HG03460 (cell line): ENCODE data around the gene LDLRAD4.

ENCODE experiments used
- ATAC-seq: cut with Tn5 transposase; IDR thresholded peaks from one replicate; pipeline ENCODE4 v1.9.1; 2021; ENCODE audit not compliant: unreplicated experiment

Gene LDLRAD4

DNA sequence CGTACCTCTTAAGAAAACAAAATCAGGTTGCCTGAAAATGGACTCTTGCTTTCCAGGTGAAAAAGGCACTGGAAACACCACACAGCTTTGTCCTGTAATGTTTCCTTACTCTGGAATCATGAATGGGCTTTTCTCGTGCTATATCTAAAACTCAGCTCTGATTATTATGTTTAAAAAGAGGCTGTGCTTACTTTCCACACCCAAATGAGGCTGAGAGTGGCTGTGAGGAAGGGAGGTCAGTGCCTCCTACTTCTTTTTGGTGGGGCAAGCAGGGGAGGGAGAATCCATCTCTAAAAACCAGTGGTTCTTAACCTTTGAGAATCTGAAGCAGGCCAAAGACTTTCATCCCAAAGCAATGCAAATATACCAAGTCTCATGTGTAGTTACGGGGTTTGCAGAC lies 359.2 kb downstream of the LDLRAD4 start:
- ATAC-seq = no peak

DNA sequence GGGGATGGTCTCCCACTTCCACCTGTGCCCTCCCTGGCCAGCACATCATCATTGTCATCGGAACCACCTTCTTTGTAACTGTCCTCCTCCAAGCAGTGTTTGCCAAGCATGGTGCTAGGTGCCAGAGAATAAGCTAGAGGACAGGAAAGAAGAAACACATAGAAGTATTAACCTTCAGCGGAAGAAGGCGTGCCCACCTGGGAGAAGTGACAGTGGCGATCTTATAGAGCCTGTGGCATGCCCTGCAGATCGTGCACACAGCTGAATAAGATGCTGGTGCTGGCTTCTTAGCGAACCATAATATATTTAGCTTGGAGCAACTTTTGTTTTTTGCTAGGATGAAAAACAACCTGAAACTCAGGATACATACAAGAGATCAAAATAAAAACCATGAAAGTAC lies 359.8 kb downstream of the LDLRAD4 start:
- no peak for ATAC-seq

DNA sequence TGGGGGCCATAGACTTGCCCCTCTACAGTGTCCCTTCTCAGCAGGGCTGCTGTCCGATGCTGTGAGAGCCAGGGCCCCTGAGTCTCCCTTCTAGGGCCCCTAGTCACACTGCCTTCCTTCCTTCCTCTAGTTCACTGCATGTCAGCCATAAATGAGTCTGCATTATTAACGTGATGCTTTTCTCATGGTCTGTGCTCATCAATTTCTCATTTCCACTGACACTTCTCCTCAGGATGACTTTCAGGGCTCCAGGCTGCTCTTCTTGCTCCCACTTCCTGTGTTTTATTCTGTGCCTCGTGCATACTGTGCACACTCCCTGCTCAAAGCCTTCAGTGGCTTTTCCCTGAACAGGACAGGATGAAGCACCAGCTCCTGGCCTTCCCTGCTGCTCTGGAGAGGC lies 361.3 kb downstream of the LDLRAD4 start:
- ATAC-seq = no peak

DNA sequence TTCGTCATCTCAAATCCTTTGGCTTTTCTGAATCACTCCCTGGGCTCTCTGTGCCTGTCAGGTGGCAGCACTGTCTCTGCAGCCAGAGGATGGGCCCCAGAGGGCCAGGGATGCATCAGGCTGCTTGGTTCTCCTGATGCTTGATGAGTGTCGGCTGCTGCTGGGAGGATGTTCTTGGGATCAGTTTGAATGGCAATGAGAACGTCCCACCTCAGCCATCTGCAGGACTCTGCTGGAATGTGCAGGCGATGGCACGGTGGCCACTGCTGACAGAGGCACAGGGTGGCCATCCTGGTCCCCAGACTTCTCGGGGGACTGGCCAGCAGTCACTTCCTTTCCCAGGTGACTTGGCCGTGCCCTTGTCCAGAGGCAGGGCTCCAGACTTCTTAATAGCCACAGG lies 361.8 kb downstream of the LDLRAD4 start:
- no peak for ATAC-seq

DNA sequence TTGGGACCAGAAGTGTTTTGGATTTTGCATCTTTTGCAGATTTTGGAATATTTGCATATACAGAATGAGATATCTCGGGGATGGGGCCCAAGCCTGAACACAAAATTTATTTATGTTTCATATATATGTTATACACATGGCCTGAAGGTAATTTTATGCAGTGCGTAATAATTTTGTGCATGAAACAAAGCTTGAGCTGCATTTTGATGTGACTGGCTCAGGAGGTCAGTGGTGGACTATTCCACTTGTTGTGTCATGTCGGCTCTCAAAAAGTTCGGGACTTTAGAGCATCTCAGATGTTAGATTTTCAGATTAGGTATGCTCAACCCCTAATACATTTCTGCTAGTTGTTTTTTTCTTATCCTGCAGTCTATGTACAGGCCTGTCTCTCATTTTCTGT lies 362.4 kb downstream of the LDLRAD4 start:
- ATAC-seq = no peak

DNA sequence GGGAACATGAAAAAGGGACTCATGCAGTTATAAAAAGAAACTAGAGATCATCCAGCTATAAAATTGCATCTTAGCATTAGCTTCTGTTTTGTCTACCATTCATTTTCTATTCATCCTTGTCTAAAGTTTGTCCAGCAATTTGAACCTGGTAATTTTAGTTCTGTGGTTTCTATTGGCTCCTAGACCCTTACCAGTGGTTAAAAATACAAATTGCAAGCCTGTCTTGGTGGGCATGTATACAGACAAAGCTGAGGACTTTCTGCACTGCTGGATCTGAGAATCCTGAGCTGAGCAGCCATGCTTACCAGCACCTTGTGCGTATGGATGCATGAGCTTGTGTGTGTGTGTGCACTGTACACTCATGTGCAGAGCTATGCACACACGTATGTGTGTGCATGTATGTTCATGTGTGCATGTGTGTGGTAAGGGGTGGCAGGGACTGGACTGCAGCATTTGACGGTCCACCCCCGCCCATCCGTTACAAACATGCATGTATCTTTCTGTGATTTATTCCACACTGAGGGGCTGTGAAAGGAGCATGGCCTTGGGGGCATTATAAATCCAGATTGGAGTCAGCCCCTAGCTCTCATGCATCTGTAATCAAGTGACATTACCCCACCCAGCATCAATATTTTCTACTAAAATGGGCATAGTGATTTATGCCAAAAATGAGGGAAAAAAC lies 363.1 kb downstream of the LDLRAD4 start:
- no peak for ATAC-seq

DNA sequence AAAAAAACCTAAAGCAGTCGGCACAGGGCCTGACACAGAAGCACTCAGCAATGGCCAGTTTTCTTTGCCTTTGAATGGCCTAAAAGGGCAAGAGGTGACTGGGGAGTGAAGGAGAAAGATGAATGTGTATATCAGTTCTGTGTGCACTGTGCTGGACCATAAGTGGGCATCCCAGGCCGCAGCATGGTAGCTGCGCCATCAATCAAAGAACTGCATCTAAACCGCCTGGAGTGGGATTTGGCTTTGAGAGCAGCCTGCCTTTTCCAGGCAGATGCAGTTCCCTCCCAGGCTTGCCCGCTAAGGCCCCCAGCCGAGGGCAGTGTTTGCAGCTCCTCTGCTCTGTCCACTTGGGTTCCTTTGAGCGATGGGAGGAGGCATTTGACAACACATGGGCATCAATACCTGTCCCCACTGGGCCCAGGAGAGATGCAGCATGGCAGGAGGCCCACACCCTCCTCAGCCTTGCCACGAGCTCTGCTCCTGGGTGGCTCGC lies 363.7 kb downstream of the LDLRAD4 start:
- ATAC-seq = no peak

DNA sequence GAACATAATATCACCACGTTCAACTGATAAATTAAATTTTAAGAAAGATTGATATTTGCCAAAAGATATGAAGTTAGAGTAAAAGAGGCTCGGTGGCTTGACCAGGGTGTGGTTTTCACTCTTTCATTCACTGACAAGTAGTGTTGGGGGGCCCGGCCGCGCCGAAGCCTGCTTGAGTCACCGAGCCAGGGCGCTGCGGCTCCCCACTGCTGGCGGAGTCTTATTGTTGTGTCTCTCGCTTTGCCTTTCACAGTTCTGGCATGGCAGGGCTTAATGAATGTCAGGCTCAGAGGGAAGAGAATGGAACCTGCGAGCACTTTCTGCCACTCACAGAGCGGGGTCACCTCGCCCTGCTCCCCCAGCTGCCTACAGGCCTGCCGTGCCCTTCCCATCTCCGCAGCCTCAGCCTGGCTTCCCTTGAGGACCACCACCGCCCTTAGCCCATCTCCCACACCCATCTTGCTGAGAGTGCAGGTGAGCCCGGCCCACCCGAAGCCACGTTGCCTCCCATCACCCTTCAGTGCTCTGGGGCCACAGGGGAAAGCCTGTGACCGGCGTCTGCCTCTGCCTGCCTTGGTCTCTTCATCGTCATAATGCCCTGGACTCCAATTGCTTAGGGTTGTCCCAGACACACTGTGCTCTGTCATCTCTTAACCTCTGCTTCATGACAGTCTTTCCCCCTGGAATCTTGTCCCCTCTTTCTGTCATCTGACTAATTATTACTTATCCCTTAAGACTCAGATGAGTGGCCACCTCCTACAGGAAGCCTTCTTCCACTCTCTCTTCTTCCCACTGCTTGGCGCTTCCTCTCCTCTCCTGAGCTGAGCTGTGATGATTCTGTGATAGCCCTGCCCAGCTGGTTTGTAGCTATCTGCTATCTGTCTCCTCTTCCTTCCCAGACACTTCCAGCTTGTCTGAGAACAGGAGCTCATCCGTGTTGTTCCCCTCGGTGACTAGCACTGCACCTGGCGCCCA lies 365.3 kb downstream of the LDLRAD4 start:
- ATAC-seq = no peak

DNA sequence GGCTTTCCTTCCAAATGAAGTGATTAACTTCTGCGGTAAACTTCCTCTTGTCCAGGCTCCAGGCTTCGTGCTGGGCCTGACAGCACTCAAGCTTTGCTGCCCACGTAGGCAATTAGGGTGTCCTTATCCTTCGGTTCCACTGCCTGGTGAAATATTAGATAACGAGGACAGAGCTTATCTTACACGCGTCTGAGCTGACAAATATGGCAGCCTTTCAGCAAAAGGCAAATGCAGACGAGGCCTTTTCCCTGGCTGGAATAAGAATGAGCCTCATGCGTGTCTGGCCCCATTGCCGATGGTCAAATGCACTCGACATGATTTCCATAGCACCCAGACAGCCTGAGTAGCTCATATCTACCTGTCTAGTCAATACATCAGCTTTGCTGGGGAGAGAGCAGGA lies 366.3 kb downstream of the LDLRAD4 start:
- no peak for ATAC-seq

DNA sequence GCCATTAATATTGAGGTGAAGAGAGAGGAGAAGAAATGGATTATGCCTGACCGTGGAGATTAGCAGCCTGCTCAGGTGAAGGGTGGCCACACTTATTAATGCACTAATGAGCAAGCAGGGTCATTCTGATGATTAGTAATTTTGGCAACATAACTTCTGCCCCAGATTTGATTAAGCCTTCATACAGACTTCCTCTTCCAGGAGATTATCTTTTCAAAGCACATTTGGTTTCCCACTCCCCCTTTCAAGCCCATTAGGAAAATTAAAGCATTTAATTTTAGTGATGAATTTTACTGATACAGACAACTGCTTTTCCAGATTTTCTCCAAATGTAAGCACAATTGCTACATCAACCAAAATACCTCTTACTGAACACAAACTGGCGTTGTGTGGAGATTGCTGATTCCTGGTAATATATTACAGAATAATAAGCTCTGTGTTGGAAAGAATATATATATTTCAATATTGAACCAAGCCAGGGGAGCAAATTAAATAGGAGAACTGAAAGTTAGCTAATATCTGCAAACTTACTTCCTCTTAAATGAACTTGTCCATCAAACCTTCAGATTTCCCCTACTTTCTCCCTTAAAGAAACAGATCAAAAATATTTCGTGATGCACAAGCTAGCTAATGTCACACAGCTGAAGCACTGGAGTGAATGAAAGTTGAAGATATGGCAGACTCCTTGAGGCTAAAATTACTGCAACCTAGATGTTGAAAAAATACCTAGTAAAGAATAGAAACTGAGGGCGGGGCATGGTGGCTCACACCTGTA lies 367.0 kb downstream of the LDLRAD4 start:
- ATAC-seq = no peak

DNA sequence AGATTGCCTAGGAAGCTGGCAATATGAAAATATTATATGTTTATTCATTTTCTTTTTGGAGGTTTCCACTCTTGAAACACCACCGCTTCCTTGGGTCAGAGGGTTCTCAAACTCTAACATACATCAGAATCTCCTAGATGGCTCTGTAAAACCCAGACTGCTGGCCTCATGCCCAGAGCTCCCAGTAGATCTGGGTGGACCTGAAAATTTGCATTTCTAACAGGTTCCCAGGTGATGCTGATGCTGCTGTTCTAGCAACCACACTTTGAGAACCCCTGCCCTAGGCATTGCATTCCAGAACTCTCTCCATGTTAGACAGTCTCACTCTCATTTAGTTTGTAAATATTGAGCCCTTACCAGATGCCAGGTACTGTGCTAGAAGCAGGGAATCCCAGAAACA lies 368.4 kb downstream of the LDLRAD4 start:
- no peak for ATAC-seq

DNA sequence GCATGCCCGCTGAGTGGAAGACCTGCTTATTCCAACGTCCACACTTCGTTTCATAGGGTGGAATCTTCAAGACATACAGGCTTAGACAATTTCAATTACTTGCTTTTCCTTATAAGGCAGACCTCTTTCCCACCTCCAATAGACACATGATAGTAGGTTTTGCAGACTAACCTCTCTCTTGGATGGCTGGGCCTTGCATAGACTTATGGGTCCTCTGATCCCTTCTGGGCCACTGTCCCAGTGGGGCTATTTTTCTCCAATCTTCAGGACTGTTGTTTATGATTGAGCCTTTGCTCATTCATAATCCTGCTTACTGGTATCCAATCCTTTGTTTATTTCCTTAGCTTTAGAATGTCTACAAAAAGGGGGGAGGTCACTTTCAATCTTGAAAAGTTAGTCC lies 368.9 kb downstream of the LDLRAD4 start:
- ATAC-seq = no peak

DNA sequence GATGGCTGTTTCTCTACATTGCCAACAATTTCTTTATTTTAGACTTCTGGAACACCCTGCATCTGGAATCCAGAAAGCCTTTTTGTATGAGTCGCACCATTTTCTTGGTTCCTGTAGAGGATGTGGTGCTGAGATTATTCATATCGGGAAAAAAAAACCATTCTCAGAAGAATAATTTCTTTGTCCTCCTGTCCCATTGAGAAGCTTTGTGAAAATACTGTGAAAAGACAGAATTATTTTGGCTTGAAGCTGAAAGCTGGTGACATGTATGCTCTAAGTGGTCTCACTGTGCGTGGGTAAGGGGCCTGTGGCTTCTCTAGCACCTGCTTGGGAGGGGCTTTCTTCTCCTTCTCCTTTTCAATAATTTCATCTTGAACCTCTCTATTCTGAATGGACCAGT lies 369.4 kb downstream of the LDLRAD4 start:
- ATAC-seq = no peak

DNA sequence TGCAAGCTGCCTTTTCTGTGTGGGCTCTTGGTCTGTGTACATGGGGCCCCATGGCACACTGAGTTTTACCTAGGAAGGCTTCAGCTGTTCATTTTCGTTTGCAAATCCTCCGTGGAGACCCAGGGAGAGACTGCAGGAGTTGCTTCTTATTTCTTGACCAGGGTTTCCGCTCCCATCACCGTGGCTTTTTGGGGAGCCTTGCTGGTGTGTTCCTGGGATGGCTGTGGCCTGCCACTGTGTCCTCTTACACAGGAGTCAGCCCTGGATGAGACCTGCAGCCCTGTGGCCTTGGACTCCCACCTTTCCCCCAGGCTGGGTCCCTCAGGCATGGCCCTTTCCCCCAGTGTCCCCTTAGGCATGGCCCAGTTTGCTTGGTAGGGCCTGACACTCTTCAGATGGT lies 370.8 kb downstream of the LDLRAD4 start:
- ATAC-seq = no peak

DNA sequence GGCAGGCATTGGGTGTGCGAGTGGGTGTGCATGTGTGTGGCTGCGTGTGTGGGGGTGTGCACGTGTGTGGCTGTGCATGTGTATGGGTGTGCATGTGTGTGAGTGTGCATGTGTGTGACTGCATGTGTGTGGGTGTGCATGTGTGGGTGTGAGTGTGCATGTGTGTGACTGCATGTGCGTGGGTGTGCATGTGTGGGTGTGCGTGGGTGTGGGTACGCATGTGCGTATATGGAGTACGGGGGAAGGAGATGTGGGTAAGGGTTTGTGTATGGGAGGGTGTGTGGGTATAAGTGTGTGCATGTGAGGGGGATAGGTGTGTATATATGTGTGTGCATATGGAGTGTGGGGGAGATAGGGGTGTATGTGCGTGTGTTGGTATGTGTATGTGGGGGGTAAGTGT lies 371.4 kb downstream of the LDLRAD4 start:
- ATAC-seq = no peak

DNA sequence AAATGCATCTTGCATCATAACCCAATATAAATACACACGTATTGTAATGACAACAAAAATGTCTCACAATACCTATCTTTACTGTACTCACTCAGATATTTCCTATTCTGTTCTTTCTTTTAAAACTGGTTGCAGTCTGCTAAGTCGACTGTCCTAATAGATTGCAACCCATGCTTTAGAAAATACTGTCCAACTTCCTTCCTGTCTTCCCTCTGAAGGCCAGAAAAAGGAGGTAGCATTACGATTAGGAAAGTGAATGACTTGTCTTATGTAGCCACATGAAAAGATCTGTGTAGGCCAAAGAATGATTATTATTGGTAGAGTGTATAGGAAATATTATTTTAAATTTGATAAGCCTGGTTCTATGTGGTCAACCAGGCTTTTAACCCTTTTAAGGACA lies 373.7 kb downstream of the LDLRAD4 start:
- ATAC-seq = no peak

DNA sequence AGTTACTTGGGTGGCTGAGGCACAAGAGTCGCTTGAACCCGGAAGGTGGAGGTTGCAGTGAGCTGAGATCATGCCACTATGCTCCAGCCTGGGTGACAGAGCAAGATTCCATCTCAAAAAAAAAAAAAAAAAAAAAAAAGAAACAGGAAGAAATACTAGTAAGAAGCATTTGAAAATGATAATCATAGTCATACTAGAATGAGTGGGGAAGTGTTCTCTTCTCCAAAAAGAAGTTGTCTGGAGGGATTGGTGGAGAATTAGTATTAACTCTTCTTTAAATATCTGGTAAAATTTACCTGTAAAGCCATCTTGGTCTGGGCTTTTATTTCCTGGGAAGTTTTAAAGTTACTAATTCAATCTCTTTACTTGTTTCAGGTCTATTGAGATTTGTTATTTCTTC lies 376.0 kb downstream of the LDLRAD4 start:
- ATAC-seq = no peak

DNA sequence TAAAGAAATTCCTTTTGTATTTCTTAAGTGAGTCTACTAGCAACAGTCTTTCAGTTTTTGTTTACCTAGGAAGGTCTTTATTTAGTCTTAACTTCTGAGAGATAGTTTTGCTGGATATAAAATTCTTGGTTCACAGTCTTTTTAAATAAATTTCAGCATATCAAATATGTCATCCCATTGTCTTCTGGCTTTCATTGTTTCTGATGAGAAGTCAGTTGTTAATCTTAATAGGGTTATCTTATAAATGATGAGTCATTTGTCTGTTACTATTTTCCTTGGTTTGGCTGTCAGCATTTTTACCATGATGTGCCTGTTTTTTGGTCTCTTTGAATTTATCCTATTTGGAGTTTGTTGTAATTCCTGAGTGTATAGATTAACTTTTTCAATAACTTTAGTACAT lies 378.5 kb downstream of the LDLRAD4 start:
- no peak for ATAC-seq

DNA sequence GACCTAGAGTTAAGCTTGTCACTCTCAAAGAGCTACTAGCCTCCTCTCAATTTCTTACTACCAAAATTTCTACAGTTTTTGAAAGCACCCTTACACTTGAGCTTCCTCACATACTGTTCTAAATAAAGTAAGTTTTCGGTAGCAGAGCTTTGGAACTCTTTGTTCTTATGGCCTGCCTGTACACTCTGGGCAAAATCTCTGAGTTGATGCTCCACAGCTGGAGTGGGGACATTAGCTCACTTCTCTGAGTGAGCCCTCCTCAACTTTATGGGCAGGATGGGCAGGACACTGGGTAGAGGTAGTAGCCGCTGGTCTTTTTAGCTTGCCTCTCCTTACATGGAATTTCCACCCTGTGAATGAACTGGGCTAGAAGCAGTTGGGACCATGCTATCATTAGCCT lies 380.0 kb downstream of the LDLRAD4 start:
- ATAC-seq = no peak

DNA sequence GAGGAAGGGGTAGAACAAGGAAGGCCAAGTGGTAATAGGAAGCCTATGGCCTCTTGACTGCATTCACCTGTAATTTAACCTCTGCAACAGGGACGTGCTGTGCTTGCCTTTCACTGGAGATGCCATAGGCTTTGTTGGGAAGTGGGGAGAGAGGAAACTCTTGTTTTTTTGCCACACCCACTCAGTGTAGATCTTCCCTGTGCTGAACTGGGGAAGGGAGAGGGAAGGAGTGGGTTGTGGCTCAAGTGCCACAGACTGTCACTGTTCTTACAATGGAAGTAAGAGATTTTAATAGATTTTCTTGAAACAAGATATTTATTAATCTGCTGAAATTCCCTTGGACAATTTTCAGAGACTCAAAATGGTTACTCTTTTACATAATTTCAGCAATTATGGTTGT lies 380.5 kb downstream of the LDLRAD4 start:
- ATAC-seq = no peak

DNA sequence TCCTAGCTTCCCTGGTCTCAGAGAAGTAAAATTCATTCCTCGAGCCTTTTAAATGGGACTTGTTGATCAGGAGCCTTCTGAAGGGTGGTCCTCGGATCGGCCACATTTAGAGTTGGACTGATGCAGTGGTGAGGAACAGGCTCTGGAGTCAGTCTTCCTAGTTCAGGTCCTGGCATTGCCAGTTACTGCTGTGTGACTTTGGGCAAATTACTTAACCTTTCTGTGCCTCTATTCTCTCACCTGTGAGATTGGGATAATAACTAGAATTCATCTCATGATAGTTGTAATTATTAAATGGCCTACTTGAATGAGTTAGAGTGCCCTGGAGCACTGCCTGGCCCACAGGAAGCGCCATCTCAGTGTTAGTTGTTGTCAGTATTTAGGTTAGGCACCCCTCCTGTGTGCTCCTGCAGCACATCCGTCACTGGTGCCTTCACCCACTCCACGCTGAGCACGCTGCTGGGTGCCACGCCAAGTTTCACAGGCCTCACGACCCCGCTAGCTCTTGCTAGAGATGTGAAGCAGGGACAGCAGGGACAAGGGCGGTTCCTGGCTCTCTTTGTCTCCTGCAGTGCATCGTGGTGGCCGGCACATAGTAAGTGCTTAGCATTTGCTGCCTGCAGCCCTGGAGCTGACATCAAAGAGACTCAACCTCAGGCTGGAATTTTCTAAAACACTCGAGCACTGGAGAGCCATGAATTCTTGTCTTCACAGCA lies 384.9 kb downstream of the LDLRAD4 start:
- ATAC-seq = no peak
